GM23338 (cell line): Measurements from ENCODE around the gene EHD3. TPM values are rescaled to one million over a fixed set of nuclear protein-coding genes. Genes with fewer than 3 reads are reported as not detected.

Experiments
- ATAC-seq: fragments of 200-7000 bp; cut with Tn5 transposase; 3 replicates; pipeline ENCODE4 v1.9.1; 2020
- DNase-seq: peaks from one replicate; pipeline ENCODE4 v3.0.0-alpha.2; 2015; ENCODE audit warnings: low spot score
- H2AFZ ChIP-seq: fragments of 200-600 bp; sonication (generic); 2 replicates; pipeline ENCODE4 v1.8.0; 2016; ENCODE audit warnings: antibody characterized with exemption, mild to moderate bottlenecking, moderate library complexity
- H3F3A ChIP-seq: fragments of 200-600 bp; sonication (generic); replicated peaks from 2 replicates; pipeline ENCODE4 v1.8.0; 2017; ENCODE audit warnings: antibody characterized with exemption, mixed run types, low read depth
- H3K27ac ChIP-seq: fragments of 200-600 bp; sonication (generic); 2 replicates; pipeline ENCODE4 v1.6.1; 2016; ENCODE audit warnings: low read depth
- H3K27me3 ChIP-seq: fragments of 200-600 bp; sonication (generic); 2 replicates; pipeline ENCODE4 v1.8.0; 2016; ENCODE audit warnings: mild to moderate bottlenecking, mixed run types, moderate library complexity; ENCODE audit not compliant: insufficient read depth
- H3K36me3 ChIP-seq: fragments of 200-600 bp; sonication (generic); 2 replicates; pipeline ENCODE4 v1.8.0; 2016; ENCODE audit warnings: mild to moderate bottlenecking; ENCODE audit not compliant: insufficient read depth
- H3K4me1 ChIP-seq: fragments of 200-600 bp; sonication (generic); 2 replicates; pipeline ENCODE4 v1.8.0; 2016; ENCODE audit warnings: mild to moderate bottlenecking, moderate library complexity; ENCODE audit not compliant: insufficient read depth
- H3K4me2 ChIP-seq: fragments of 200-600 bp; sonication (generic); 2 replicates; pipeline ENCODE4 v1.7.1; 2017; ENCODE audit warnings: mixed run types
- H3K4me3 ChIP-seq: fragments of 200-600 bp; sonication (generic); 2 replicates; pipeline ENCODE4 v1.6.1; 2016; ENCODE audit warnings: mixed run types
- H3K79me2 ChIP-seq: fragments of 200-600 bp; sonication (generic); replicated peaks from 2 replicates; pipeline ENCODE4 v1.8.0; 2017; ENCODE audit warnings: mild to moderate bottlenecking; ENCODE audit not compliant: insufficient read depth
- H3K9me2 ChIP-seq: fragments of 200-600 bp; sonication (generic); 2 replicates; pipeline ENCODE4 v1.8.0; 2017; ENCODE audit not compliant: insufficient read depth
- H4K20me1 ChIP-seq: fragments of 200-600 bp; sonication (generic); replicated peaks from 2 replicates; pipeline ENCODE4 v1.8.0; 2017; ENCODE audit warnings: mild to moderate bottlenecking; ENCODE audit not compliant: insufficient read depth
- H3K27ac Mint-ChIP-seq: 2 replicates; pipeline ENCODE4 v1.8.0; 2020; ENCODE audit warnings: inconsistent platforms, mild to moderate bottlenecking, moderate library complexity, mixed read lengths
- H3K27me3 Mint-ChIP-seq: 3 replicates; pipeline ENCODE4 v1.8.0; 2022; ENCODE audit warnings: low read depth, mild to moderate bottlenecking, moderate library complexity, mixed read lengths, inconsistent platforms; ENCODE audit not compliant: insufficient read depth, poor library complexity
- H3K36me3 Mint-ChIP-seq: 3 replicates; pipeline ENCODE4 v1.8.0; 2021; ENCODE audit warnings: low read depth, mild to moderate bottlenecking, inconsistent platforms, moderate library complexity, mixed read lengths
- H3K4me1 Mint-ChIP-seq: 3 replicates; pipeline ENCODE4 v1.8.0; 2020; ENCODE audit warnings: mild to moderate bottlenecking, inconsistent platforms, mixed read lengths
- H3K4me3 Mint-ChIP-seq: 3 replicates; pipeline ENCODE4 v1.8.0; 2021; ENCODE audit warnings: moderate library complexity, mild to moderate bottlenecking, inconsistent platforms, mixed read lengths
- H3K9me3 Mint-ChIP-seq: 3 replicates; pipeline ENCODE4 v1.8.0; 2020; ENCODE audit warnings: moderate library complexity, mild to moderate bottlenecking, inconsistent platforms, mixed read lengths
- CREB1 ChIP-seq: fragments of 250-450 bp; sonication (Bioruptor Pico); IDR thresholded peaks from 2 replicates; pipeline ENCODE4 v1.5.0; 2020; ENCODE audit warnings: low read depth, mild to moderate bottlenecking, moderate library complexity
- EZH2 ChIP-seq: fragments of 200-600 bp; sonication (generic); IDR thresholded peaks from one replicate; pipeline ENCODE4 v1.8.0; 2017; ENCODE audit warnings: antibody characterized with exemption, mild to moderate bottlenecking, low read depth; ENCODE audit not compliant: unreplicated experiment
- EZH2phosphoT487 ChIP-seq: fragments of 200-600 bp; sonication (generic); IDR thresholded peaks from one replicate; pipeline ENCODE4 v1.8.1; 2018; ENCODE audit warnings: antibody characterized with exemption; ENCODE audit not compliant: unreplicated experiment
- JUNB ChIP-seq: IDR thresholded peaks from one replicate; pipeline ENCODE4 v1.6.1; 2016; ENCODE audit warnings: antibody characterized with exemption; ENCODE audit not compliant: unreplicated experiment
- NANOG ChIP-seq: IDR thresholded peaks from 2 replicates; pipeline ENCODE4 v1.6.1; 2016; ENCODE audit warnings: antibody characterized with exemption, borderline replicate concordance
- POLR2AphosphoS5 ChIP-seq: IDR thresholded peaks from 2 replicates; pipeline ENCODE4 v1.6.1; 2016; ENCODE audit warnings: antibody characterized with exemption, low read depth
- STAT1 ChIP-seq: IDR thresholded peaks from one replicate; pipeline ENCODE4 v1.6.1; 2016; ENCODE audit warnings: antibody characterized with exemption; ENCODE audit not compliant: unreplicated experiment
- ZNF114 ChIP-seq: fragments of 250-450 bp; sonication (Bioruptor Pico); IDR thresholded peaks from 2 replicates; pipeline ENCODE4 v1.5.0; 2020; ENCODE audit warnings: mild to moderate bottlenecking, moderate library complexity
- ZNF331 ChIP-seq: fragments of 250-450 bp; sonication (Bioruptor Pico); IDR thresholded peaks from 2 replicates; pipeline ENCODE4 v1.5.0; 2020; ENCODE audit warnings: low read depth, mild to moderate bottlenecking, moderate library complexity
- polyA plus RNA-seq: library from polyadenylated mRNA; unstranded; fragments of >200 nt; fragmentation: Nextera tagmentation; extraction: Ambion mirVana; gene quantifications from 2 replicates; pipeline ENCODE4 v1.2.1, GENCODE V29; 2016
- total RNA-seq: library from RNA; depleted of rRNA; stranded (reverse); fragments of >200 nt; shearing (Covaris generic); gene quantifications from 2 replicates; pipeline ENCODE4 v1.2.3, GENCODE V29; 2014
- TF ChIP-seq, protein P1 (sequence below): IDR thresholded peaks from one replicate; pipeline ENCODE4 v1.6.1; 2018; ENCODE audit warnings: antibody characterized with exemption; ENCODE audit not compliant: unreplicated experiment
- TF ChIP-seq, protein P2 (sequence below), 2 experiments: fragments of 200-600 bp in 1 of 2; sonication (generic) in 1 of 2; conservative IDR thresholded peaks; 2 replicates each; pipeline versions ENCODE4 v1.5.1 to v1.6.1; 2016 to 2017; ENCODE audit warnings: antibody characterized with exemption in 2 of 2, low read depth in 2 of 2, mild to moderate bottlenecking in 2 of 2, moderate library complexity in 1 of 2
- TF ChIP-seq, protein P3 (sequence below): fragments of 250-450 bp; sonication (Bioruptor Pico); IDR thresholded peaks from 2 replicates; pipeline ENCODE4 v1.5.0; 2020; ENCODE audit warnings: mild to moderate bottlenecking, moderate library complexity
- TF ChIP-seq, protein P4 (sequence below): IDR thresholded peaks from 2 replicates; pipeline ENCODE4 v1.6.1; 2016; ENCODE audit warnings: antibody characterized with exemption

EHD3 gene
- total and polyA plus RNA-seq, 2 experiments from 2014 or later, result 3.3 to 12.6 TPM

DNA sequence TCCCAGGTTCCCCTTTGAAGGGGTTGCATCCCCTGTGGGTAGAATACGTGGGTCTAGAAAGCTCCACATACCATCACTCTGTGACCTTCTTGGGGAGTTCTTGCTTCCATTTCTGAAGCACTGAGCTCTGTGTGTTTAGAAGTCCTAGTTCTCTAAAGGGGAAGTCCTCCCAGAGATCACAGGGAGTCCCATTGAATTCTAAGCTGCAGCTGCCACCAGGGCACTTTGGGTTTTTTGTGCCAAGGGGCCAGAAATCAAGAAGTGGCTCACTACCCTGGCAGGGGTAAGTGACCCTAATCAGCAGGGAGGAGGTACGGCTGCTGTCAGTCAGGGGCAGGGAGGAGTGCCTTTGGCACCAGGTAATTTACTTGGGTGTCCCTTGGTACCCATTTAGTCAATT is 70.9 kb downstream of the EHD3 start:
- H3K4me1 Mint-ChIP-seq, result peaks cover 9% of the 10 kb centered on the region
- Histone ChIP-seq H3K27ac (no peak overlapping the region), H2AFZ (no peak overlapping the region), H4K20me1 (no peaks in the 10 kb centered on the region; the same call in 1 of the 2 replicates), H3K27me3 (no peaks in the 10 kb centered on the region), H3K9me2 (peaks cover 3% of the 10 kb centered on the region; the same call in 1 of the 2 replicates), H3K4me3 (no peak overlapping the region), H3F3A (no peaks in the 10 kb centered on the region), H3K4me1 (peaks cover 6% of the 10 kb centered on the region), H3K79me2 (no peaks in the 10 kb centered on the region), H3K4me2 (no peak overlapping the region), H3K36me3 (no peaks in the 10 kb centered on the region)
- H3K27ac Mint-ChIP-seq, result no peak overlapping the region
- 0 out of 3 replicates have a peak, but pooled peaks cover 3% of the 10 kb centered on the region for H3K9me3 Mint-ChIP-seq
- H3K36me3 Mint-ChIP-seq, result no peaks in the 10 kb centered on the region
- H3K4me3 Mint-ChIP-seq, result no peak overlapping the region
- TF ChIP-seq, protein P1, sequence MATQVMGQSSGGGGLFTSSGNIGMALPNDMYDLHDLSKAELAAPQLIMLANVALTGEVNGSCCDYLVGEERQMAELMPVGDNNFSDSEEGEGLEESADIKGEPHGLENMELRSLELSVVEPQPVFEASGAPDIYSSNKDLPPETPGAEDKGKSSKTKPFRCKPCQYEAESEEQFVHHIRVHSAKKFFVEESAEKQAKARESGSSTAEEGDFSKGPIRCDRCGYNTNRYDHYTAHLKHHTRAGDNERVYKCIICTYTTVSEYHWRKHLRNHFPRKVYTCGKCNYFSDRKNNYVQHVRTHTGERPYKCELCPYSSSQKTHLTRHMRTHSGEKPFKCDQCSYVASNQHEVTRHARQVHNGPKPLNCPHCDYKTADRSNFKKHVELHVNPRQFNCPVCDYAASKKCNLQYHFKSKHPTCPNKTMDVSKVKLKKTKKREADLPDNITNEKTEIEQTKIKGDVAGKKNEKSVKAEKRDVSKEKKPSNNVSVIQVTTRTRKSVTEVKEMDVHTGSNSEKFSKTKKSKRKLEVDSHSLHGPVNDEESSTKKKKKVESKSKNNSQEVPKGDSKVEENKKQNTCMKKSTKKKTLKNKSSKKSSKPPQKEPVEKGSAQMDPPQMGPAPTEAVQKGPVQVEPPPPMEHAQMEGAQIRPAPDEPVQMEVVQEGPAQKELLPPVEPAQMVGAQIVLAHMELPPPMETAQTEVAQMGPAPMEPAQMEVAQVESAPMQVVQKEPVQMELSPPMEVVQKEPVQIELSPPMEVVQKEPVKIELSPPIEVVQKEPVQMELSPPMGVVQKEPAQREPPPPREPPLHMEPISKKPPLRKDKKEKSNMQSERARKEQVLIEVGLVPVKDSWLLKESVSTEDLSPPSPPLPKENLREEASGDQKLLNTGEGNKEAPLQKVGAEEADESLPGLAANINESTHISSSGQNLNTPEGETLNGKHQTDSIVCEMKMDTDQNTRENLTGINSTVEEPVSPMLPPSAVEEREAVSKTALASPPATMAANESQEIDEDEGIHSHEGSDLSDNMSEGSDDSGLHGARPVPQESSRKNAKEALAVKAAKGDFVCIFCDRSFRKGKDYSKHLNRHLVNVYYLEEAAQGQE, result no peak
- TF ChIP-seq EZH2 (no peak), CREB1 (CRISPR knock-in tag) (no peak), EZH2phosphoT487 (no peak), STAT1 (no peak), ZNF114 (no peak), JUNB (no peak), POLR2AphosphoS5 (no peak), ZNF331 (CRISPR knock-in tag) (no peak), NANOG (no peak)
- TF ChIP-seq, protein P2, sequence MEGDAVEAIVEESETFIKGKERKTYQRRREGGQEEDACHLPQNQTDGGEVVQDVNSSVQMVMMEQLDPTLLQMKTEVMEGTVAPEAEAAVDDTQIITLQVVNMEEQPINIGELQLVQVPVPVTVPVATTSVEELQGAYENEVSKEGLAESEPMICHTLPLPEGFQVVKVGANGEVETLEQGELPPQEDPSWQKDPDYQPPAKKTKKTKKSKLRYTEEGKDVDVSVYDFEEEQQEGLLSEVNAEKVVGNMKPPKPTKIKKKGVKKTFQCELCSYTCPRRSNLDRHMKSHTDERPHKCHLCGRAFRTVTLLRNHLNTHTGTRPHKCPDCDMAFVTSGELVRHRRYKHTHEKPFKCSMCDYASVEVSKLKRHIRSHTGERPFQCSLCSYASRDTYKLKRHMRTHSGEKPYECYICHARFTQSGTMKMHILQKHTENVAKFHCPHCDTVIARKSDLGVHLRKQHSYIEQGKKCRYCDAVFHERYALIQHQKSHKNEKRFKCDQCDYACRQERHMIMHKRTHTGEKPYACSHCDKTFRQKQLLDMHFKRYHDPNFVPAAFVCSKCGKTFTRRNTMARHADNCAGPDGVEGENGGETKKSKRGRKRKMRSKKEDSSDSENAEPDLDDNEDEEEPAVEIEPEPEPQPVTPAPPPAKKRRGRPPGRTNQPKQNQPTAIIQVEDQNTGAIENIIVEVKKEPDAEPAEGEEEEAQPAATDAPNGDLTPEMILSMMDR (conservative IDR thresholded peaks at IDR 0.05; ENCODE audit: low read depth in 2 of 2), result no peak
- TF ChIP-seq, protein P3, sequence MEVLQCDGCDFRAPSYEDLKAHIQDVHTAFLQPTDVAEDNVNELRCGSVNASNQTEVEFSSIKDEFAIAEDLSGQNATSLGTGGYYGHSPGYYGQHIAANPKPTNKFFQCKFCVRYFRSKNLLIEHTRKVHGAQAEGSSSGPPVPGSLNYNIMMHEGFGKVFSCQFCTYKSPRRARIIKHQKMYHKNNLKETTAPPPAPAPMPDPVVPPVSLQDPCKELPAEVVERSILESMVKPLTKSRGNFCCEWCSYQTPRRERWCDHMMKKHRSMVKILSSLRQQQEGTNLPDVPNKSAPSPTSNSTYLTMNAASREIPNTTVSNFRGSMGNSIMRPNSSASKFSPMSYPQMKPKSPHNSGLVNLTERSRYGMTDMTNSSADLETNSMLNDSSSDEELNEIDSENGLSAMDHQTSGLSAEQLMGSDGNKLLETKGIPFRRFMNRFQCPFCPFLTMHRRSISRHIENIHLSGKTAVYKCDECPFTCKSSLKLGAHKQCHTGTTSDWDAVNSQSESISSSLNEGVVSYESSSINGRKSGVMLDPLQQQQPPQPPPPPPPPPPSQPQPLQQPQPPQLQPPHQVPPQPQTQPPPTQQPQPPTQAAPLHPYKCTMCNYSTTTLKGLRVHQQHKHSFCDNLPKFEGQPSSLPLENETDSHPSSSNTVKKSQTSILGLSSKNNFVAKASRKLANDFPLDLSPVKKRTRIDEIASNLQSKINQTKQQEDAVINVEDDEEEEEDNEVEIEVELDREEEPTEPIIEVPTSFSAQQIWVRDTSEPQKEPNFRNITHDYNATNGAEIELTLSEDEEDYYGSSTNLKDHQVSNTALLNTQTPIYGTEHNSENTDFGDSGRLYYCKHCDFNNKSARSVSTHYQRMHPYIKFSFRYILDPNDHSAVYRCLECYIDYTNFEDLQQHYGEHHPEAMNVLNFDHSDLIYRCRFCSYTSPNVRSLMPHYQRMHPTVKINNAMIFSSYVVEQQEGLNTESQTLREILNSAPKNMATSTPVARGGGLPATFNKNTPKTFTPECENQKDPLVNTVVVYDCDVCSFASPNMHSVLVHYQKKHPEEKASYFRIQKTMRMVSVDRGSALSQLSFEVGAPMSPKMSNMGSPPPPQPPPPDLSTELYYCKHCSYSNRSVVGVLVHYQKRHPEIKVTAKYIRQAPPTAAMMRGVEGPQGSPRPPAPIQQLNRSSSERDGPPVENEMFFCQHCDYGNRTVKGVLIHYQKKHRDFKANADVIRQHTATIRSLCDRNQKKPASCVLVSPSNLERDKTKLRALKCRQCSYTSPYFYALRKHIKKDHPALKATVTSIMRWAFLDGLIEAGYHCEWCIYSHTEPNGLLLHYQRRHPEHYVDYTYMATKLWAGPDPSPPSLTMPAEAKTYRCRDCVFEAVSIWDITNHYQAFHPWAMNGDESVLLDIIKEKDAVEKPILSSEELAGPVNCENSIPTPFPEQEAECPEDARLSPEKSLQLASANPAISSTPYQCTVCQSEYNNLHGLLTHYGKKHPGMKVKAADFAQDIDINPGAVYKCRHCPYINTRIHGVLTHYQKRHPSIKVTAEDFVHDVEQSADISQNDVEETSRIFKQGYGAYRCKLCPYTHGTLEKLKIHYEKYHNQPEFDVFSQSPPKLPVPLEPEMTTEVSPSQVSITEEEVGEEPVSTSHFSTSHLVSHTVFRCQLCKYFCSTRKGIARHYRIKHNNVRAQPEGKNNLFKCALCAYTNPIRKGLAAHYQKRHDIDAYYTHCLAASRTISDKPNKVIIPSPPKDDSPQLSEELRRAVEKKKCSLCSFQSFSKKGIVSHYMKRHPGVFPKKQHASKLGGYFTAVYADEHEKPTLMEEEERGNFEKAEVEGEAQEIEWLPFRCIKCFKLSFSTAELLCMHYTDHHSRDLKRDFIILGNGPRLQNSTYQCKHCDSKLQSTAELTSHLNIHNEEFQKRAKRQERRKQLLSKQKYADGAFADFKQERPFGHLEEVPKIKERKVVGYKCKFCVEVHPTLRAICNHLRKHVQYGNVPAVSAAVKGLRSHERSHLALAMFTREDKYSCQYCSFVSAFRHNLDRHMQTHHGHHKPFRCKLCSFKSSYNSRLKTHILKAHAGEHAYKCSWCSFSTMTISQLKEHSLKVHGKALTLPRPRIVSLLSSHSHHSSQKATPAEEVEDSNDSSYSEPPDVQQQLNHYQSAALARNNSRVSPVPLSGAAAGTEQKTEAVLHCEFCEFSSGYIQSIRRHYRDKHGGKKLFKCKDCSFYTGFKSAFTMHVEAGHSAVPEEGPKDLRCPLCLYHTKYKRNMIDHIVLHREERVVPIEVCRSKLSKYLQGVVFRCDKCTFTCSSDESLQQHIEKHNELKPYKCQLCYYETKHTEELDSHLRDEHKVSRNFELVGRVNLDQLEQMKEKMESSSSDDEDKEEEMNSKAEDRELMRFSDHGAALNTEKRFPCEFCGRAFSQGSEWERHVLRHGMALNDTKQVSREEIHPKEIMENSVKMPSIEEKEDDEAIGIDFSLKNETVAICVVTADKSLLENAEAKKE (CRISPR knock-in tag), result no peak
- TF ChIP-seq, protein P4, sequence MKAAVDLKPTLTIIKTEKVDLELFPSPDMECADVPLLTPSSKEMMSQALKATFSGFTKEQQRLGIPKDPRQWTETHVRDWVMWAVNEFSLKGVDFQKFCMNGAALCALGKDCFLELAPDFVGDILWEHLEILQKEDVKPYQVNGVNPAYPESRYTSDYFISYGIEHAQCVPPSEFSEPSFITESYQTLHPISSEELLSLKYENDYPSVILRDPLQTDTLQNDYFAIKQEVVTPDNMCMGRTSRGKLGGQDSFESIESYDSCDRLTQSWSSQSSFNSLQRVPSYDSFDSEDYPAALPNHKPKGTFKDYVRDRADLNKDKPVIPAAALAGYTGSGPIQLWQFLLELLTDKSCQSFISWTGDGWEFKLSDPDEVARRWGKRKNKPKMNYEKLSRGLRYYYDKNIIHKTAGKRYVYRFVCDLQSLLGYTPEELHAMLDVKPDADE, result no peak
- ATAC-seq, result no peak
- peaks cover 6% of the 10 kb centered on the region for H3K27me3 Mint-ChIP-seq
- DNase-seq, result no peak
